A172 (cell line): ENCODE data around the gene ABCB11. TPM values are rescaled to one million over a fixed set of nuclear protein-coding genes. Genes with fewer than 3 reads are reported as not detected.
"Not testable (repeated sequence)": the region's sequence is repeated elsewhere in the genome, so short reads cannot be mapped to it uniquely, and the experiment has no call there.

Experiments
- DNase-seq: peaks from one replicate; pipeline ENCODE4 v3.0.0-alpha.2; 2015; ENCODE audit warnings: low spot score
- total RNA-seq: library from RNA; depleted of rRNA; stranded (reverse); fragments of >200 nt; shearing (Covaris generic); gene quantifications from 2 replicates; pipeline ENCODE4 v1.2.3, GENCODE V29; 2014; rRNA removed

Gene ABCB11
- not detected in 2 replicates for total RNA-seq

DNA sequence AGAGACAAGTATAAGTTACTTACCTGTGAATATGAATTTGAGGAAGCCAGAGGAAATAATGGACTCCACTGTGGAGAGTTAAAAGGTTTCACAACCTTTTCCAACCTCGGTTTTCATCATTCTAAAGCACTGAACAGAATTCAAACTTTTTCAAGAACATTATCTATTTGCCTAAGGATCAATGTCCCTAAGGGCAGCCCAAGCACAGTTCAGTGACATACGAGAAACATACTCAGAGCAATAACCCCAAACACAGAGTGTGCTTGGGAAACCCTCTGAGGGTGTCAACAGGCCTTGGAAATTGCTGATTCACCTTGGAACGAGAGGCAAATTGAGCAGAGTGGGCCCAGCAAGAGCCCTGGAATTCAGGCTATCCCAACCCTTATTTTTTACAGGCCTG, at the start of gene ABCB11:
ABCB11 (minus strand) TSS at position 123 of the 400 bp plus-strand sequence. CDS start 13,199 bp downstream, outside the sequence.
- DNase-seq, result no peak

- peak; percentile 30 for DNase-seq
Observed at GRCh38 chr2:169080250-169081069, 49.3 kb upstream of the ABCB11 start.

DNA sequence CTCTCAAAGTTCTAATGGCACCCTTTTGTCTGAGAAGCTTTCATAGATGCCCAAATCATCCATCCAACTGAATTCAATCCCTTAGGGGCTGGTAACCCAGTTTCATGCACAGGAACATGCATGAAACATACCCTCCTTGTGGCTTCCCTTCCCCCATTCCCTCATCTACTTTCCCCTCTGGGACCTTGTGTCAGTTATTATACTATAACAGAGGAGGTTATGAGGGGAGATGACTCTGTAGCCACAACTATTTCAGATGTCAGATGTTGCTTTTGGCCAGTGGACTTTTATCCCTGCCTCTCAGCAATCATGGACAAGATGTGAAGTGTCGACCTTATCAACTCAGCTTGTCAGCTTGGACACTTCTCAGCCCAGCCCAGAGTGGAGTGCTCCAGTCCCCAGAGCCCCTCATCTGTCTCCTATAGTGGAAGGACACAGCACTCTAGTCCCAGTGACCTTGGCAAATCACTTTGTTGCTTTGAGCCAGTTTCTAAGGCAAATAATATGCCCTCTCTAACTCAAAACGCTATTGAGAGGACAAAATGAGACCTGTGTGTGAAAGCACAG, 46.6 kb upstream of the ABCB11 start:
- no peak for DNase-seq

DNA sequence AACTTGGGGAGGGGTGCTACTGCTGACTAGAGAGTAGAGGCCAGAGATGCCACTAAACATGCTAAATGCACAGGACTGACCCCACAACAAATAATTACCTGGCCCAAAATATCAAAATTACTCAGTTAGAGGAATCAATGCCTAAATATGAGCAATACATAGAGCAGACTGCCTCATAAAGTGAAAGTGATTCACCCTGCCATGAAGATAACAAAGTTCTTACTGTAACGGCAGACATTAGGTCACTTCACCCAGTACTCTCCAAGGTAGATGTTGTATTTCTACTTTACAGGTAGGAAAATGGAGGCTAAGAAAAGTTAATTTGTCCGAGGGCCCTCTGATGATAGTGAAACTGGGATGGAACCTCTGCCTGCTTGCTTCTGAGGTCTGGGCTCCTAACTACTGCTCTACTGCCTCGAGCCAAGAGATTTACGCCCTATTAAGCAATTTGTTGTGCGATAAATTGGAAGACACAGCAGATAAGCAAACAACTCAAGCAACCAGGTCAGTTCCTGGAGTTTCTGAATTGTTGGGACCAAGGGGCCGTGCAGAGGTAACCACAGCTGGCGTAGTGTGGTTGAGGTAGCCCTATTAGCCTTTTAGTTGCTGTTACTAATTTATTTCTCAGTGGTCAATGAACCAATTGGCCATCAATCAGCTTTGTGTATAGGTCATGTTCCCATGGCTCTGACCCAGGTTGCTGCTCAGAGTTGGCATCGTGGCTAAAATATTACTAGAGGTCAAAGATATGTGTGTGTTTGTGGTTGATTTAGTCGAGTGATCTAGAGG, 43.0 kb upstream of the ABCB11 start:
- DNase-seq, result peak; percentile 35

GRCh38 chr2:169073211-169073962, 42.3 kb upstream of the ABCB11 start:
- DNase-seq, result no peak

DNA sequence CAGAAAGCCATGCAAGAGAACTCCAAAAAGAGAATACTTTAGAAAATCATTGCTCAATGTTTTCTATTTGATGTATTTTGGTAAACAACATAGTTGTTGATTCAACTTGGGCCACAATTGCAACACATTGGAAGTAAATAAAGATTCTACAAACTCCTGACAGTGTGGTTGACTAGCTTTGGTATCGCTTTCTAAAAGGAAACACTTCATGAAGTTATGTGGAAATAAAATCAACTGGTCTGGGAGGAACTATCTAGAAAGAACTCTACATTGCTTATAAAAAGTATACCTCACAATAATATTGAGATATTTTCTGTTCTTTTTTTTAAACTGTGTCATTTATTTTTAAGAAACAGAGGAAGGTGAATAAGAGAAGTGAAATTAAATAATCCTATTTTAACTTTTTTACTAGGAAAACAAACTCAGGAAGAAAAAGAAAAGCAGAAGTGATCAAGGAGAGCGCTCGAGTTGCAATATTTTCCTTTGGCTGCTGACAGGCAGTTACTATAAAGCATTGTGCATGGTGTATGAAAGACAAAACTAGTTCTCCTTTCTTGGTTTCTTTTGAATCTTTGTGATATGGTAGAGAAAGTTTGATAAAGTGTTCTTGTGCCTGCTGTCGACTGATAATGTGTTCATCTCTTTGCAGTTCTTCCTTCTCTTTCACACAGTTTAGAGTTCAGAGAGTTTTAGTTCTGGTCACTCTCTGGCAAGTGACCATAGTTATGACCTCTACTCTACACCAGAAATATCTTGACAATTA, 41.2 kb upstream of the ABCB11 start:
- no peak for DNase-seq

DNA sequence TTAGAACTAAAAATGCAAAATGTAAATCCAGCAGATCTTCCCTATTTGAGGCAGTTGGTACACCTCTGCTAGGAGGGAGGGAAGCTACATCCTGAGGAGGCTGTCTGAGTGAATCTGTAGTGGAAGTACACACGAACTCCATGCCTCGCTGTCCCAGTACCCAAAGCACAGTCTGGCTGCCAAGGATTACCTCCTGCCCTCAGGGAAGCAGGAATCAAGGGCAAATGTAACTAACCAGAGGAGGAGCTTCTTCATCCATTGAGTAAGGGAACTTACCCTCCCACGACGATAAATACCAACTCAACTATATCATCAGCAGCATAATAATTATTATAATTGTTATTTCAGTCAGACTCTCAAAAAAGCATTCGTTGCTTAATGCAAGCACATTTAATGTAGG, 40.3 kb upstream of the ABCB11 start:
- no peak for DNase-seq

DNA sequence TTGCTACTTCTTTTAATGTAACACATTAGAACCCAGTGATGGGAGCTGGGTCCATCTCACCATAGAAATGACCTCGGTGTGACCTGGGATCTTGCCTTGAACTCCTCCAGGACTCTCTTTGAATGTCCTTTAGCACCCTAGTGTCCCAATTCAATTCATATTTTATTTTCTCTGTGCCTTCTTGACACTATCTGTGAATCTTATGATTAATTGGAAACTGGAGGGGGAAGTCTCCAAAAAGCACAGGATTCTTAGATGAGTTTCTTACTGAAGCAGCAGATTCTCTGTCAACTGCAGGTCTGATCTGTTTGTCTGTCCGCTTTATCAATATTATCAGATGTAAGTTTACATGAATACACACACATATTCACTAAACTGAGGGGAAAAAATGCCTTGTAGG, 38.7 kb upstream of the ABCB11 start:
- no peak for DNase-seq

DNA sequence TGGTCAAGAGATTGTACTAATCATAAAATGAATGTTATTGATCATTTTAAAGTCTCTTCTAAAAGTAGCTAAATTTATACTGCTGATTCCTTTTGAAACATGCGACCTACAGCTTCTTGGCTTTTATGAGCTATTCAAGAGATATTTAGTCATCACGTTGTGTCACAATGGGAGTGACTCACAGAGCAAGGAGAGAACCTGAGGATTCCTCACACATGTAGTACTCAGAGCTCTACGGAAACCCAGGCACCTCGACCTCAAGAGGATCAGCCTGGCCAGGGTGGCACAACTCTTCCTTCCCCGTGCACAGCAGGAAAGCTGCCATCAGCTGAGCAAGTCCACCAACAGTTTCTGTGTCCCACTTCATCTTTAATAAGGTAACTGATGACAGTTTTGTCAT, 38.2 kb upstream of the ABCB11 start, which contains the start of gene DHRS9:
DHRS9 (plus strand) TSS at position 223 of the 400 bp plus-strand sequence. CDS start 12,019 bp downstream, outside the sequence.
- DNase-seq, result peak; percentile 86

GRCh38 chr2:169066897-169067296, 35.8 kb upstream of the ABCB11 start:
- DNase-seq, result no peak

DNA sequence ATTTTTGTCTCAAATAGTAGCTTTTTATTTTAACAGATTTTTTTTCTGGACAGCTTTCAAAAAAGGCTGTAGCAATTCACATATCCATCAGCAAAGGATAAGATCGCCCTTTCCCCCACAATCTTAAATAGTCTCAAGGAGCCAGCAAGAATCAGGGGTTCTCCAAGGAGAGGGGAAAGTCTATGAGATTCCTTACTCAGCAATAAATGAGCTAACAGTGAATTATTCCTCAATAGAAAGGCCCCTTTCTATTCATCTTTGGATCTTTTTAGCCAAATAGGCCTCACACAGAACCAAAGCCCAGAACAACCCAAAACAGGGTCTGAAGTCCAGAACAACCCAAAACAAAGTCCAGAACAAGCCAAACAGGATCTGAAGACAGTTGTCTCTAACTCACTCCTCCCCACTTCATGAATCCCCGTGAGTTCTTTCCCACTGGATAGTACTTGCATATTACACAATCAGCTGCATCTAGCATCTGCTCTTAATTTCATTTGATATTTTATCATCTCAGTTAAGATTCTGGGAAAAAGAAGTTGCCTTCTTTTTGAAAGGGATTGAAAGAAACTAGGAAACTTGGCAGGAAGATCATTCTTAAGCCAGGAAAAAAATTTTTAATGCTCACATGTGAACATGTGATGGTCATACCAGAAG, 34.9 kb upstream of the ABCB11 start:
- no peak for DNase-seq

DNA sequence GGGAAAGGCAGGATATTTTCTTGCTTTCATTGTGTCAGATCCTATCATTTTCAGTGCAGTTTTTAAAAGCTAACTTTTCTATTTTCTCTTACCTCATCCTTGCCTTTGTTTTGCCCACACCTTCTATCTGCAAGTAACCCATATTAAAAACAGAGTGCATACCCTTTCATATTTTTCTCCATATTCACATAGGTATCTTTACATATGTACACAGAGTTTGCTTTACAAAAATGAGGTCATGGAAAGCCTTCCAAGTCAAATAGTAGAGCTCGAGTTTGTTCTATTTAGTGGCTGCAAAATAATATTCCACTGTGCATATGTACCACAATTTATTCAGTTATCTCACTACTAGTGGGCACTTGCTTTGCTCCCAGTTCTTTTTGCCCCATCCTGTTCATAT, 34.3 kb upstream of the ABCB11 start:
- no peak for DNase-seq

DNA sequence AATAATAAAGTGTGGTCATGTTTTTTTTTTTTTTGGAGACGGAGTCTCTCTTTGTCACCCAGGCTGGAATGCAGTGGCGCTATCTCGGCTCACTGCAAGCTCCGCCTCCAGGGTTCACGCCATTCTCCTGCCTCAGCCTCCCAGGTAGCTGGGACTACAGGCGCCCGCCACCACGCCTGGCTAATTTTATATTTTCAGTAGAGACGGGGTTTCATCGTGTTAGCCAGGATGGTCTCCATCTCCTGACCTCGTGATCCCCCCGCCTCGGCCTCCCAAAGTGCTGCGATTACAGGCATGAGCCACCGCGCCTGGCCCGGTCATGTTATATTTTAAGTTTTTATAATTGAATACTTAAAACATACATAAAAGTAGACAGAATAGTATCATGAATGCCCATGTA, 33.1 kb upstream of the ABCB11 start:
- DNase-seq, result not testable (repeated sequence)

DNA sequence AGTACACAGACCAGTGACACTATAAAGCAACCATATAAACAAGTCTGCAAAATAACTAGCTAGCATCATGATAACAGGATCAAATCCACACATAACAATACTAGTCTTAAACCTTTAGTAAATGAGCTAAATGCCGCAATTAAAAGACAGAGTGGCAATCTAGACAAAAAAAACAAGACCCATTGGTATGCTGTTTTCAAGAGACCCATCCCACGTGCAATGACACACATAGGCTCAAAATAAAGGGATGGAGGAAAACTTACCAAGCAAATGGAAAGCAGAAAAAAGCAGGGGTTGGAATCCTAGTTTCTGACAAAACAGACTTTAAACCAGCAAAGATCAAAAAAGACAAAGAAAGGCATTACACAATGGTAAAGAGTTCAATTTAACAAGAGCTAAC, 23.5 kb upstream of the ABCB11 start:
- DNase-seq, result not testable (repeated sequence)

DNA sequence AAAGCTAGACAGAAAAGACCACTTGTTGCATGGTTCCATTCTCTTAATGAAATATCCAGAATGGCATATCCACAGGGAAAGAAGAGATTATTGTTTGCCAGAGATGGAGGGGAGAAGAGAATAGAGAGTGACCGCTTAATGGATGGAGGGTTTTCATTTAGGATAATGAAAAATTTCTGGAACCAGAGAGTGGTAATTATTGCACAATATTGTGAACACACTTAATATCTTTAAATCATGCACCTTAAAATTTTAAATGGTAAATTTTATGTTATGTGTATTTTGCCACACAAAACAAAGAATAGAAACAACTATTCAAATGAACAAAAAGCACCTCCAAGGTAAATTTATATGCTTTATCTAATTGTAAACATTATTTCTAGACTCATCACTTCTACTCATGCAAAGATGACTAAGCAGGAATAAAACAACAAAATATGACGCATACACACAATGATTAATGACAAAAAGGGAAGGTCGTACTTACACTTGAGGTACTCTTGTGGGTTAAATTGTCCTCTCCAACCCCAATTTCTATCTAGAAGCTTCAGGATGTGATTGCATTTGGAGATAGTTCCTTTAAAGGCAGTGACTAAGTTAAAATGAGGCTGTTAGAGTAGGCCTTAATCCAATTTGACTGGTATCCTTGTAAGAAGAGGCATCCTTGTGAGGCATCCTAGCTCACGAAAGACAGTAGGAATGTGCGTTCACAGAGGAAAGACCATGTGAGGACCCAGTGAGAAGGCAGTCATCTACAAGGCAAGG, 19.5 kb upstream of the ABCB11 start:
- DNase-seq, result peak; percentile 47

DNA sequence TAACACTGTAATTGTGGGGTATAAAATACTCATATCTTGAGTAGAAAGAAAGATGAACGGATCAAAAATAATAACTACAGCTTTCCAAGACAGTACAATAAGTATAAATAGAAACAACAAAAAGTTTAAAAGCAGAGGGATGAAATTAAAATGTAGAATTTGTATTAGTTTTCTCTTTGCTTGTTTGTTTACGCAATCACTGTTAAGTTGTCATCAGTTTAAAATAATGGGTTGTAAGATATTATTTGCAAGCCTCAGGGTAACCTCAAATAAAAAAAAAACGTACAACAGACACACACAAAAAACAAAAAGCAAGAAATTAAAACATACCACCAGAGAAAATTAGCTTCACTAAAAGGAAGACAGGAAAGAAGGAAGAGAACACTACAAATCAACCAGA, 18.0 kb upstream of the ABCB11 start:
- DNase-seq, result no peak

DNA sequence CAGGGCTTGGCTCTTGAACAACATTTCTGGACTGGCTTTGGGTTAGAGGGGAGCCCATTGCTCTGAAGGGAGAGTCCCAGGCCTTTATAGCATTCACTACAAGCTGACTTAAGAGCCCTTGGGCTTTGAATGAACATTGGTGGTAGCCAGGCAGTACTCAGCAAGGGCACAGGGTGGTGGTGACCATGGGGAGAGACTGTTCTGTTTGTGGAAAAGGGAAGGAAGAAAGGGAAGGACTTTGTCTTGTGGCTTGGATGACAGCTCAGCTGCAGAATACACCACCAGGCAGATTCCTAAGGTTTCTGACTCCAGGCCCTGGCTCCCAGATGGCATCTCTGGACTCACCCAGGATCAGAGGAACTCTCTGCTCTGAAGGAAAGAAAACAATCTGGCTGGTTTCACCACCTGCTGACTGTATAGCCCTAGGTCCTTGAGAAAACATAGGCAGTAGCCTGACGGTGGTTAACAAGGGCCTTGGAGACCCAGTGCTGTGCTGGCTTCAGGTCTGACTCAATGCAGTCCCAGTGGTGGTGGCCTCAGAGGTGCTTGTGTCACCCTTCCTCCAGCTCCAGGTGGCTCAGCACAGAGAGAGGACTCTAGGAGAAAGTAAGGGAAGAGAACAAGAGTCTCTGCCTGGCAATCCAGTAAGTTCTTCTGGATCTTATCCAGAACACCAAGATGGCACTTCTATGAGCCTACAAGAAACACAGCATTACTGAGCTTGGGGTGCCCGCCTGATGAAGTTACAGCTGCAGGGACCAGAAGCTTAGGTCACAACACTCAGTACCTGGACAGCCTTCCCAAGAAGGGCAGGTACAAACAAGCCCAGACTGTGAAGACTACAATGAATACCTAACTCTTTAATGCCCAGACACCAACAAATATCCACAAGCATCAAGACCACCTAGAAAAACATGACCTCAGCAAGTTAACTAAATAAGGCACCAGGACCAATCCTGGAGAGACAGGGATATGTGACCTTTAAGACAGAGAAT, 16.4 kb upstream of the ABCB11 start:
- no peak for DNase-seq

GRCh38 chr2:169046440-169047151, 15.5 kb upstream of the ABCB11 start:
- no peak for DNase-seq
